HG03378 (cell line): Measurements from ENCODE around the gene ATG9A.
"Not testable (repeated sequence)": the region's sequence is repeated elsewhere in the genome, so short reads cannot be mapped to it uniquely, and the experiment has no call there.

Source experiments
- ATAC-seq: cut with Tn5 transposase; IDR thresholded peaks from one replicate; pipeline ENCODE4 v1.9.1; 2021; ENCODE audit warnings: mild to moderate bottlenecking, moderate library complexity; ENCODE audit not compliant: unreplicated experiment

The ATG9A gene

GRCh38 chr2:219207134-219207883 lies 22.1 kb downstream of the ATG9A start:
- no peak for ATAC-seq

GRCh38 chr2:219206328-219207133 lies 22.9 kb downstream of the ATG9A start, which contains the start of gene ZFAND2B:
TSS of gene ZFAND2B (plus strand) at chr2:219206782. CDS start at chr2:219206988, 206 bp downstream.
- ATAC-seq = peak; percentile 90

- no peak for ATAC-seq
Observed at GRCh38 chr2:219205981-219206327, 23.5 kb downstream of the ATG9A start.

- no peak for ATAC-seq
Observed at GRCh38 chr2:219205165-219205538, 24.3 kb downstream of the ATG9A start.

GRCh38 chr2:219204425-219205164 lies 24.8 kb downstream of the ATG9A start:
- no peak for ATAC-seq

- ATAC-seq = not testable (repeated sequence)
Observed at GRCh38 chr2:219201331-219201730, 28.1 kb downstream of the ATG9A start.

- not testable (repeated sequence) for ATAC-seq
Observed at GRCh38 chr2:219200502-219201326, 28.7 kb downstream of the ATG9A start.

GRCh38 chr2:219199470-219200211 lies 29.8 kb downstream of the ATG9A start:
- ATAC-seq = no peak

GRCh38 chr2:219198974-219199373 lies 30.5 kb downstream of the ATG9A start:
- no peak for ATAC-seq

- no peak for ATAC-seq
Observed at GRCh38 chr2:219197388-219197787, 32.0 kb downstream of the ATG9A start.

- no peak for ATAC-seq
Observed at GRCh38 chr2:219186754-219187456, 42.5 kb downstream of the ATG9A start.

GRCh38 chr2:219184121-219184520 lies 45.3 kb downstream of the ATG9A start:
- no peak for ATAC-seq

- ATAC-seq = no peak
Observed at GRCh38 chr2:219183151-219183772, 46.2 kb downstream of the ATG9A start.

- no peak for ATAC-seq
Observed at GRCh38 chr2:219182331-219183150, 46.9 kb downstream of the ATG9A start.

GRCh38 chr2:219181531-219181930 lies 47.9 kb downstream of the ATG9A start:
- ATAC-seq = no peak

GRCh38 chr2:219180961-219181360 lies 48.5 kb downstream of the ATG9A start:
- no peak for ATAC-seq

GRCh38 chr2:219179601-219180465 lies 49.6 kb downstream of the ATG9A start:
- no peak for ATAC-seq
